Erythroblast (primary cell): ENCODE results near the gene GAS5.

Source experiments
- GATA1 ChIP-seq: IDR thresholded peaks from 2 replicates; pipeline ENCODE4 v1.6.1; 2011; ENCODE audit warnings: low read depth, mild to moderate bottlenecking, control low read depth, low read length, moderate library complexity
- POLR2A ChIP-seq: IDR thresholded peaks from 2 replicates; pipeline ENCODE4 v1.6.1; 2011; ENCODE audit warnings: mild to moderate bottlenecking, low read length

DNA sequence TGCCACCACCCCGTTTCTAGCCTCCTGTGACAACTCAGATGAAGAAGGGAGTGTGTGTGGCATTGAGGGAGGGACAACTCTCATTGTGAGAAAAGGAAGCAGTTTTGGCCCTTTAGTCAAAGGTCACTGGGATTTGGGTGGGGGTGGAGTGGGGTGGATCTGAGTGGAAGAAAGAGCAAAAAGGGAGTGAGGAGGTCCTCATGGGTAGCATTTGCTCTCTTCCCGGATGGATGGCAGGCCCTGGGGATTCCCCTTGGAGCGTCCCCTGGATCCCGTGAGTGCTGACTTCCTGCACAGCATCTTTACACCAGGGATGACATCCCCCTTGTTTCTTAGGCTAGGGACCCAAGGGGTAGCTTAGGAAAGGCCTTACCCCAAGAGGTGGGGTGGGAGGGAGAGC, 48.9 kb upstream of the GAS5 start:
- TF ChIP-seq POLR2A (no peak), GATA1 (no peak)
